ENCODE measurements around the gene AARSD1. TPM values are rescaled to one million over a fixed set of nuclear protein-coding genes. Genes with fewer than 3 reads are reported as not detected.
A peak's percentile ranks its signal among the peaks of the same experiment; 100 is the strongest.
"Not testable (repeated sequence)": the region's sequence is repeated elsewhere in the genome, so short reads cannot be mapped to it uniquely, and the experiment has no call there.

Gene AARSD1
- polyA plus RNA-seq, 1 donor = 59.4 TPM

DNA sequence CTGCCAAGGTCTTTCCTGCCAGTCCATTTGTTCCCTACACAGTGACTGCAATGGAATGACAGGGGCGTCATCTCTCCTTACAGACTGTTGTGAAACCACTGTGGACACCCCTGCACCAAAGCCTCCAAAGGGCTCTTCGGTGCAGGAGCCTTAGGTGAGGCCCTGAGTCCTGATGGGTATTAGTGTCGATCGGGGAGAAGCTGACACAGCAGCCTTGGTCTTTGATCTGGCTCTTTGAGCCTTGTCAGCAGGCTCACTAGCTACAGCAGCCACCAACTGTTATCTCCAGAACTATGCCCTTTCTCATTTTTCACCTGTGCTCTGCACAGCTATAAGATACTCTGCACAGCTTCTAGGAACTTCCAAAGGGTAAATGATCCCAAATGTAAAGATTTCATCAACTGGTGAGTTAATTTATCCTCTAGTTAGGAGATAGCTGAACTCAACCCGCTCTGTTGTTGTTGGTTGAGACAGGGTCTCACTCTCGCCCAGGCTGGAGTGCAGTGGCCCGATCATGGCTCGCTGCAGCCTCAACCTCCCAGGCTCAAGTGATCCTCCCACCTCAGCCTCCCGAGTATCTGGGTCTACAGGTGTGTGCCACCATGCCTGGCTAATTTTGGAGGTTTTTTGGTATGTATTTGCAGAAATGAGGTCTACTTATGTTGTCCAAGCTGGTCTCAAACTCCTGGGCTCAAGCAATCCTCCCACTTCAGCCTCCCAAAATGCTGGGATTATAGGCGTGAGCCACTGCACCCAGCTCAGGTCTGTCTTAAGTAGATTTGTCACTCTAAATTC lies 44.0 kb downstream of the AARSD1 start:
- H3K27ac ChIP-seq (ENCODE audit: low read length) = peak overlapping the region; percentile 87
- no peaks in the 10 kb centered on the region for H3K27me3 ChIP-seq (ENCODE audit: control insufficient read depth, insufficient read depth, low read length)

GRCh38 chr17:42919522-42920077 lies 44.7 kb downstream of the AARSD1 start:
- WGBS (ENCODE audit: insufficient coverage, low lambda C conversion rate) = no CpG with 5 or more reads among the region's 10 CpGs
- not testable (repeated sequence) for H3K27me3 ChIP-seq (ENCODE audit: control insufficient read depth, insufficient read depth, low read length); DNase-seq; H3K4me3 ChIP-seq (ENCODE audit: low read length); H3K36me3 ChIP-seq (ENCODE audit: control insufficient read depth, insufficient read depth, low read length); H3K9me3 ChIP-seq (ENCODE audit: control insufficient read depth, low read depth, low read length)
- peak overlapping the region; percentile 87 for H3K27ac ChIP-seq (ENCODE audit: low read length)
- H3K4me1 ChIP-seq (ENCODE audit: control insufficient read depth, insufficient read depth, low read length) = peaks cover 48% of the 10 kb centered on the region

More for the DNA sequence above, 44.0 kb downstream of the AARSD1 start:
- WGBS (ENCODE audit: insufficient coverage, low lambda C conversion rate) = no CpG with 5 or more reads among the region's 10 CpGs
- no peak overlapping the region for H3K4me3 ChIP-seq (ENCODE audit: low read length)
- H3K4me1 ChIP-seq (ENCODE audit: control insufficient read depth, insufficient read depth, low read length) = peaks cover 44% of the 10 kb centered on the region
- no peaks in the 10 kb centered on the region for H3K36me3 ChIP-seq (ENCODE audit: control insufficient read depth, insufficient read depth, low read length)
- peak; percentile 91 to 95 for DNase-seq
- H3K9me3 ChIP-seq (ENCODE audit: control insufficient read depth, low read depth, low read length) = no peaks in the 10 kb centered on the region

DNA sequence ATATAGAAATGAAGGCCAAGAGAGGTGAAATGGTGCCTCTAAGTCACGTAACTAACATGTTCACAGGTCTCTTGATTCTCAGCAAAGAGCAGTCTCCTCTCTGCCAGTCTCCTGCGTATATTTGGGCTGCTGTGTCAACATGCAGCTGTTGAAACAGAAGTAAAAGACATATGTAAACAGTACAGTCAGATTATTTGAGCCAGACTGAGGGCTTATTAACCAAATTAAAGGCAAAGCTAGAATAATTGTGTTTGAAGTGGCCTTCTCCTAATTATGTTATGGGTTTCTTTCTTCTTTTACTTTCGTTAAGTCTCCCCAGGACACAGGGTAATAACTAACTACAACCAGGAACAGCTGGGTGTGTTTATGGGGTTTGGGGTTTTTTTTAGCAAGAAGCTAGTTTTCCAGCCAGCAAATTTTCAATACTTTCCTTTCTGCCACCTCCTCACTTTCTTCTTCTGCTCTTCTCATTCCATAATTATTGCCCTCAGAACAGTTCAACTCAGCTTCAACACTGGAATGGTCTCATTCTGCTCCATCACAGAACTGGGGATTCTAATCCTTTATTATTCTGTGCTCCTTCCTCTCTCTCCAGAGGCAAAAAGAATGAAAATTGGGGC lies 45.2 kb downstream of the AARSD1 start:
- no peaks in the 10 kb centered on the region for H3K36me3 ChIP-seq (ENCODE audit: control insufficient read depth, insufficient read depth, low read length)
- H3K27ac ChIP-seq (ENCODE audit: low read length) = peak overlapping the region; percentile 87
- peaks cover 52% of the 10 kb centered on the region for H3K4me1 ChIP-seq (ENCODE audit: control insufficient read depth, insufficient read depth, low read length)
- 0% methylated on average over 1 of the region's 3 CpGs for WGBS (ENCODE audit: insufficient coverage, low lambda C conversion rate)
- H3K9me3 ChIP-seq (ENCODE audit: control insufficient read depth, low read depth, low read length) = no peaks in the 10 kb centered on the region
- no peak overlapping the region for H3K4me3 ChIP-seq (ENCODE audit: low read length)
- peak in 1 of 2 donors; percentile 62 for DNase-seq
- H3K27me3 ChIP-seq (ENCODE audit: control insufficient read depth, insufficient read depth, low read length) = no peaks in the 10 kb centered on the region

DNA sequence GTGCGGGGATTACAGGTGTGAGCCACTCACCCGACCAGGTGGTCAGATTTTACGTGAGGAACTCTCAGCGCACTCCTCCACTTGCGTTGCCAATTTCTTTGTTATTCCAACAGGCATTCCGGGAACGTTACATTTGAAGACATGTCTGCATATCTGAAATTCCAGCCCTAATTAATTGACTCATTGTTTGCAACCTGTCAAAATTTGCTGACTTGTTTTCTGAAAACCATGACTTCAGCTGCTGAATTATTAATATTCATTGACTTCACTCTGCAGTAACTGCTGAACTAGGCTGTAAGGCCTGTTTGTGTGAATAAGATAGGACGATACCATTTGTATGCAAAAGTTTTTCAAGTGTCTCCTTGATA lies 47.0 kb downstream of the AARSD1 start:
- H3K4me3 ChIP-seq (ENCODE audit: low read length) = no peak overlapping the region
- H3K9me3 ChIP-seq (ENCODE audit: control insufficient read depth, low read depth, low read length) = no peaks in the 10 kb centered on the region
- H3K4me1 ChIP-seq (ENCODE audit: control insufficient read depth, insufficient read depth, low read length) = peaks cover 60% of the 10 kb centered on the region
- WGBS (ENCODE audit: insufficient coverage, low lambda C conversion rate) = 58% methylated on average over 2 of the region's 8 CpGs
- no peaks in the 10 kb centered on the region for H3K27me3 ChIP-seq (ENCODE audit: control insufficient read depth, insufficient read depth, low read length)
- DNase-seq = no peak
- peak overlapping the region; percentile 39 for H3K27ac ChIP-seq (ENCODE audit: low read length)
- H3K36me3 ChIP-seq (ENCODE audit: control insufficient read depth, insufficient read depth, low read length) = no peaks in the 10 kb centered on the region

DNA sequence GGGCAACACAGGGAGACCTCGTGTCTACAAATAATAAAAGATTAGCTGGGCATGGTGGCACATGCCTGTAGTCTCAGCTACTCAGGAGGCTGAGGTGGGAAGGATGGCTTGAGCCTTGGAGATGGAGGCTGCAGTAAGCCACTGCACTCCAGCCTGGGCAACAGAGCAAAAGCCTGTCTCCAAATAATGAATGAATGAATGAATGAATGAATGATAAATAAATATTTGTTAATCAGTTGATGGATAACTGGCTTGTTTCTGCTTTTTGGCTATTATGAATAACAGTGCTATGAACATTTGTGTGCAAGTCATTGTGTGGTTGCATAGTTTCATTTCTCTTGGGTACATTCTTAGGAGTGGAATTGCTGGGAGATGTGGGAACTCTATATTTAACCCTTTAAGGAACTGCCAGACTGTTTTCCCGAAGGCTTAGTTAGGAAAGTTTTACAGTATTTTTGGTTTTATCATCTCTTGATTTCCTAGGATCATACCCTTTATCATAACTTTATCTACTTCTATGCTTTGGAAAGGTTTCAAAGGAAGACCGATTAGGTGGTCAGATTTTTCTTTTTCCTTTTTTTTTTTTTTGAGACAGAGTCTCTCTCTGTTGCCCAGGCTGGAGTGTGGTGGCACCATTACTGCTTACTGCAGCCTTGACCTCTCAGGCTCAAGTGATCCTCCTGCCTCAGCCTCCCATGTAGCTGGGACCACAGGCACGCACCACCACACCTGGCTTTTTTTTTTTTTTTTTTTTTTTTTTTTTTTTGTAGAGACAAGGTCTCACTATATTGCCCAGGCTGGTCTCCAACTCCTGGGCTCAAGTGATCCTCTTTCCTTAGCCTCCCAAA lies 47.6 kb downstream of the AARSD1 start:
- H3K4me1 ChIP-seq (ENCODE audit: control insufficient read depth, insufficient read depth, low read length) = peaks cover 57% of the 10 kb centered on the region
- H3K4me3 ChIP-seq (ENCODE audit: low read length); DNase-seq; H3K27ac ChIP-seq (ENCODE audit: low read length); H3K36me3 ChIP-seq (ENCODE audit: control insufficient read depth, insufficient read depth, low read length); H3K27me3 ChIP-seq (ENCODE audit: control insufficient read depth, insufficient read depth, low read length); H3K9me3 ChIP-seq (ENCODE audit: control insufficient read depth, low read depth, low read length): not testable (repeated sequence)
- WGBS (ENCODE audit: insufficient coverage, low lambda C conversion rate) = 92% methylated on average over 2 of the region's 4 CpGs

- peaks cover 46% of the 10 kb centered on the region for H3K4me1 ChIP-seq (ENCODE audit: control insufficient read depth, insufficient read depth, low read length)
- H3K27me3 ChIP-seq (ENCODE audit: control insufficient read depth, insufficient read depth, low read length); H3K4me3 ChIP-seq (ENCODE audit: low read length); H3K36me3 ChIP-seq (ENCODE audit: control insufficient read depth, insufficient read depth, low read length); H3K27ac ChIP-seq (ENCODE audit: low read length); DNase-seq; H3K9me3 ChIP-seq (ENCODE audit: control insufficient read depth, low read depth, low read length): not testable (repeated sequence)
- 100% methylated on average over 1 of the region's 6 CpGs for whole genome bisulfite sequencing (ENCODE audit: insufficient coverage, low lambda C conversion rate)
Measured at GRCh38 chr17:42915288-42915687, 49.0 kb downstream of the AARSD1 start.

DNA sequence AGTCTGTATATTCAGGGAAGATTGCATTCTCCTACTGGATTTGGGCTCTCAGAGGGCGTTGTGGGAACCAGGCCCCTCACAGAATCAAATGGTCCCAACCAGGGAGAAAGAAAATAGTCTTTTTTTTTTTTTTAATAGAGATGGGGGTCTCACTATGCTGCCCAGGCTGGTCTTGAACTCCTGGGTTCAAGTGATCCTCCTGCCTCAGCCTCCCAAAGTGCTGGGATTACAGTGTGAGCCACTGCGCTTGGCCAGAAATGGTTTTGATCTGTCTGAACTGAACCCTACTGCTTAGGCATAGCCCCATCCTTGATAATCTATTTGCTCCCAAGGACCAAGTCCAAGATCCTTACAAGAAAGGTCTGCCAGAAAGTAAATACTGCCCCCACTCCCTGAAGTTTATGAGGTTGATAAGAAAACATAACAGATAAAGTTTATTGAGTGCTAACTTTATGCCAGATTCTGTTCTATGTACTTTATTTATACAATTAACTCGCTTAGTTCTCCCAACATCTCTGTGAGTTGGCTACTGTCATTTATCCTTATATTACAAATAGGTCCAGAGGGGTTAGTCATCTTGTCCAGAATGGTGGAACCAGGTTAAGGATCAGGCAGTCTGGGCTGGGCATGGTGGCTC lies 50.2 kb downstream of the AARSD1 start:
- Histone ChIP-seq H3K27me3 (ENCODE audit: control insufficient read depth, insufficient read depth, low read length) (no peaks in the 10 kb centered on the region), H3K4me1 (ENCODE audit: control insufficient read depth, insufficient read depth, low read length) (peaks cover 36% of the 10 kb centered on the region), H3K36me3 (ENCODE audit: control insufficient read depth, insufficient read depth, low read length) (no peaks in the 10 kb centered on the region), H3K4me3 (ENCODE audit: low read length) (no peak overlapping the region), H3K9me3 (ENCODE audit: control insufficient read depth, low read depth, low read length) (no peaks in the 10 kb centered on the region), H3K27ac (ENCODE audit: low read length) (peak overlapping the region; percentile 13)
- no CpG with 5 or more reads among the region's 3 CpGs for WGBS (ENCODE audit: insufficient coverage, low lambda C conversion rate)
- peak; percentile 60 to 81 for DNase-seq

DNA sequence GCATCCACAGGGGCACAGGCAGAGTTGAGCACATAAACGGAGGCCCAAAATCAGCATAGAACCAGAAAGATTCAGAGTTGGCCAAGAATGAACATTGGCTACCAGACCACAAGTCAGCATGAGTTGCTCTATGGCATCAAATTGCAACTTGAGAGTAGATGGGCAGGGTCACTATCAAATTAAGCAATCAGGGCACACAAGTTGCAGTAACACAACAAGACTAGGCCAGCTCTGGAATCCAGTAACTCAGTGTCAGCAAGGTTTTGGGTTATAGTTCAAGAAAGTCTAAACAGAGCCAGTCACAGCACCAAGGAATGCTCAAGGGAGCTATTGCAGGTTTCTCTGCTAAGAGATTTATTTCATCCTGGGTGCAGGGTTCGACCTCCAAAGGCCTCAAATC lies 50.7 kb downstream of the AARSD1 start:
- H3K27ac ChIP-seq (ENCODE audit: low read length) = peak overlapping the region; percentile 13
- no peaks in the 10 kb centered on the region for H3K9me3 ChIP-seq (ENCODE audit: control insufficient read depth, low read depth, low read length)
- no peaks in the 10 kb centered on the region for H3K36me3 ChIP-seq (ENCODE audit: control insufficient read depth, insufficient read depth, low read length)
- no peak overlapping the region for H3K4me3 ChIP-seq (ENCODE audit: low read length)
- H3K4me1 ChIP-seq (ENCODE audit: control insufficient read depth, insufficient read depth, low read length) = peaks cover 30% of the 10 kb centered on the region
- peak in 1 of 2 donors; percentile 24 for DNase-seq
- no CpG with 5 or more reads among the region's 2 CpGs for WGBS (ENCODE audit: insufficient coverage, low lambda C conversion rate)
- H3K27me3 ChIP-seq (ENCODE audit: control insufficient read depth, insufficient read depth, low read length) = no peaks in the 10 kb centered on the region

DNA sequence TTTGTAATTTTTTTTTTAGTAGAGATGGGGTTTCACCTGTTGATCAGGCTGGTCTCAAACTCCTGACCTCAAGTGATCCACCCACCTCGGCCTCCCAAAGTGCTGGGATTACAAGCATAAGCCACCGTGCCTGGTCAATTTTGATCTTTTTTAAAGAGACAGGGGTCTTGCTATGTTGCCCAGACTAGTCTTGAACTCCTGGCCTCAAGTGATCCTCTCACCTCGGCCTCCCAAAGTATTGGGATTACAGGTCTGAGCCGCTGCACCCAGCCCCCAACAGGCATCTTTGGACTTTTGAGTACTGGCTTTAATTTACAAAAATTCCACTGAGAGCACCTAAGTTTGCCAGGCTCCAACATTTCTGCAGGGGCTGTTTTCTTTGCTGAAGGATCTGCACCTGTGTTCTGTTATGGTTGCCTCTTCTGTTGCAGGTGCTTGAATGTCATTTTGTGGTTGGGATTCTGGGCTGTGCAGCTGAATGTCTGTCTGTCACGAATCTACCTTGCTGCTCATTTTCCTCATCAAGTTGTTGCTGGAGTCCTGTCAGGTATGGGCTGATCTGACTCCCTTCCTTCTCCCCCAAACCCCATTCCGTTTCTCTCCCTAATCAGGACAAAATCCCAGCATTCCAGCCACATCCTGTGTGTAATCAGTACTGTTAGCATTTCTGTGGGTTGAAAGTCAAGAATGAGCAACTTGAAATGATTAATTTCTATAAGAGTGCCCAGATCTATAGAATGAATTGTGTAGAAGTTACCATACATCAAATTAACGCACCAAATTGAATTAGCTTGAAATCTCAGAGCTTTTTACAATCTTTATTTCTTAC lies 55.2 kb downstream of the AARSD1 start:
- H3K27me3 ChIP-seq (ENCODE audit: control insufficient read depth, insufficient read depth, low read length) = no peaks in the 10 kb centered on the region
- peaks cover 8% of the 10 kb centered on the region for H3K4me1 ChIP-seq (ENCODE audit: control insufficient read depth, insufficient read depth, low read length)
- H3K36me3 ChIP-seq (ENCODE audit: control insufficient read depth, insufficient read depth, low read length) = no peaks in the 10 kb centered on the region
- H3K27ac ChIP-seq (ENCODE audit: low read length) = no peak overlapping the region
- no peak overlapping the region for H3K4me3 ChIP-seq (ENCODE audit: low read length)
- no peak for DNase-seq
- WGBS (ENCODE audit: insufficient coverage, low lambda C conversion rate) = no CpG with 5 or more reads among the region's 7 CpGs
- H3K9me3 ChIP-seq (ENCODE audit: control insufficient read depth, low read depth, low read length) = no peaks in the 10 kb centered on the region

Data from large intestine (tissue), 3 donors.